Astrocyte (in vitro differentiated cells and primary cell): ENCODE results near the gene SLCO3A1. TPM values are rescaled to one million over a fixed set of nuclear protein-coding genes. Genes with fewer than 3 reads are reported as not detected.
"Not testable (repeated sequence)": the region's sequence is repeated elsewhere in the genome, so short reads cannot be mapped to it uniquely, and the experiment has no call there.

ENCODE experiments used
- DNase-seq: peaks from one replicate; pipeline ENCODE4 v3.0.0-alpha.2; 2010; ENCODE audit warnings: low read depth
- FAIRE-seq: peaks from 2 replicates; lab custom pipeline; 2011; peaks lifted over from hg19 to GRCh38; lab: Jason Lieb, UNC
- H2AFZ ChIP-seq: 2 replicates; pipeline ENCODE4 v1.6.0; 2012; ENCODE audit warnings: low read depth, low read length, inconsistent platforms
- H3K27ac ChIP-seq: 2 replicates; pipeline ENCODE4 v1.5.1; 2011; ENCODE audit warnings: low read depth, low read length, inconsistent platforms
- H3K27me3 ChIP-seq: 2 replicates; pipeline ENCODE4 v1.6.0; 2011; ENCODE audit warnings: low read length, inconsistent platforms; ENCODE audit not compliant: insufficient read depth
- H3K36me3 ChIP-seq: 2 replicates; pipeline ENCODE4 v1.5.1; 2011; ENCODE audit warnings: low read length, inconsistent platforms; ENCODE audit not compliant: insufficient read depth
- H3K4me1 ChIP-seq: 2 replicates; pipeline ENCODE4 v1.5.1; 2011; ENCODE audit warnings: low read length, inconsistent platforms; ENCODE audit not compliant: insufficient read depth
- H3K4me2 ChIP-seq: 2 replicates; pipeline ENCODE4 v1.6.0; 2012; ENCODE audit warnings: low read length, inconsistent platforms
- H3K4me3 ChIP-seq: 2 replicates; pipeline ENCODE4 v1.5.1; 2011; ENCODE audit warnings: low read depth, mild to moderate bottlenecking, low read length, inconsistent platforms; ENCODE audit not compliant: insufficient read depth
- H3K79me2 ChIP-seq: 2 replicates; pipeline ENCODE4 v1.6.0; 2012; ENCODE audit warnings: mild to moderate bottlenecking, low read length, inconsistent platforms; ENCODE audit not compliant: insufficient read depth
- H3K9ac ChIP-seq: 2 replicates; pipeline ENCODE4 v1.6.0; 2012; ENCODE audit warnings: mild to moderate bottlenecking, low read length, inconsistent platforms
- H3K9me3 ChIP-seq: 2 replicates; pipeline ENCODE4 v1.5.1; 2012; ENCODE audit warnings: low read depth, mild to moderate bottlenecking, low read length, inconsistent platforms; ENCODE audit not compliant: insufficient read depth
- H4K20me1 ChIP-seq: 2 replicates; pipeline ENCODE4 v1.6.0; 2012; ENCODE audit warnings: low read length, inconsistent platforms; ENCODE audit not compliant: insufficient read depth
- H3K27ac Mint-ChIP-seq: one replicate; pipeline ENCODE4 v1.8.0; 2021; ENCODE audit warnings: mild to moderate bottlenecking, mixed read lengths; ENCODE audit not compliant: unreplicated experiment
- H3K27me3 Mint-ChIP-seq: one replicate; pipeline ENCODE4 v1.8.0; 2021; ENCODE audit warnings: low read depth, mixed read lengths; ENCODE audit not compliant: unreplicated experiment
- H3K36me3 Mint-ChIP-seq: one replicate; pipeline ENCODE4 v1.8.0; 2021; ENCODE audit warnings: low read depth, mixed read lengths; ENCODE audit not compliant: unreplicated experiment
- H3K4me1 Mint-ChIP-seq: one replicate; pipeline ENCODE4 v1.8.0; 2021; ENCODE audit warnings: low read depth, mixed read lengths; ENCODE audit not compliant: unreplicated experiment
- H3K4me3 Mint-ChIP-seq: one replicate; pipeline ENCODE4 v1.8.0; 2021; ENCODE audit warnings: mild to moderate bottlenecking, moderate library complexity, mixed read lengths; ENCODE audit not compliant: unreplicated experiment
- H3K9me3 Mint-ChIP-seq: one replicate; pipeline ENCODE4 v1.8.0; 2021; ENCODE audit warnings: mild to moderate bottlenecking, mixed read lengths; ENCODE audit not compliant: unreplicated experiment
- EZH2 ChIP-seq: IDR thresholded peaks from 2 replicates; pipeline ENCODE4 v1.6.1; 2012; ENCODE audit warnings: mild to moderate bottlenecking, low read length, inconsistent platforms; ENCODE audit not compliant: insufficient read depth
- total RNA-seq: library from RNA; stranded (reverse); gene quantifications from 2 replicates; pipeline ENCODE4 v1.2.1, GENCODE V29; 2021
- TF ChIP-seq, protein P1 (sequence below): IDR thresholded peaks from 2 replicates; pipeline ENCODE4 v1.5.1; 2011; ENCODE audit warnings: low read depth, mild to moderate bottlenecking, inconsistent platforms, low read length, moderate library complexity; ENCODE audit not compliant: insufficient read depth

Gene SLCO3A1
- total RNA-seq, 1 donor from 2014 or later: 9.4 TPM

GRCh38 chr15:92069308-92070250 is 216.1 kb downstream of the SLCO3A1 start:
- Histone ChIP-seq H3K79me2 (no peaks in the 10 kb centered on the region), H3K27me3 (no peaks in the 10 kb centered on the region), H3K4me1 (peaks cover 21% of the 10 kb centered on the region), H2AFZ (peak overlapping the region; percentile 53), H3K36me3 (no peaks in the 10 kb centered on the region), H3K4me3 (peak overlapping the region; percentile 32), H3K9ac (peak overlapping the region; percentile 48), H4K20me1 (no peaks in the 10 kb centered on the region), H3K4me2 (peak overlapping the region; percentile 63), H3K9me3 (no peaks in the 10 kb centered on the region), H3K27ac (peak overlapping the region; percentile 78)
- no peak overlapping the region for H3K4me3 Mint-ChIP-seq
- no peaks in the 10 kb centered on the region for H3K27me3 Mint-ChIP-seq
- peak; percentile 73 for FAIRE-seq
- H3K9me3 Mint-ChIP-seq: peaks cover 3% of the 10 kb centered on the region
- no peaks in the 10 kb centered on the region for H3K36me3 Mint-ChIP-seq
- peak overlapping the region; percentile 92 for H3K27ac Mint-ChIP-seq
- H3K4me1 Mint-ChIP-seq: peaks cover 28% of the 10 kb centered on the region
- TF ChIP-seq, protein P1, sequence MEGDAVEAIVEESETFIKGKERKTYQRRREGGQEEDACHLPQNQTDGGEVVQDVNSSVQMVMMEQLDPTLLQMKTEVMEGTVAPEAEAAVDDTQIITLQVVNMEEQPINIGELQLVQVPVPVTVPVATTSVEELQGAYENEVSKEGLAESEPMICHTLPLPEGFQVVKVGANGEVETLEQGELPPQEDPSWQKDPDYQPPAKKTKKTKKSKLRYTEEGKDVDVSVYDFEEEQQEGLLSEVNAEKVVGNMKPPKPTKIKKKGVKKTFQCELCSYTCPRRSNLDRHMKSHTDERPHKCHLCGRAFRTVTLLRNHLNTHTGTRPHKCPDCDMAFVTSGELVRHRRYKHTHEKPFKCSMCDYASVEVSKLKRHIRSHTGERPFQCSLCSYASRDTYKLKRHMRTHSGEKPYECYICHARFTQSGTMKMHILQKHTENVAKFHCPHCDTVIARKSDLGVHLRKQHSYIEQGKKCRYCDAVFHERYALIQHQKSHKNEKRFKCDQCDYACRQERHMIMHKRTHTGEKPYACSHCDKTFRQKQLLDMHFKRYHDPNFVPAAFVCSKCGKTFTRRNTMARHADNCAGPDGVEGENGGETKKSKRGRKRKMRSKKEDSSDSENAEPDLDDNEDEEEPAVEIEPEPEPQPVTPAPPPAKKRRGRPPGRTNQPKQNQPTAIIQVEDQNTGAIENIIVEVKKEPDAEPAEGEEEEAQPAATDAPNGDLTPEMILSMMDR: no peak
- TF ChIP-seq EZH2: no peak
- DNase-seq: peak; percentile 81

- peak overlapping the region; percentile 48 for H3K9ac ChIP-seq
- not testable (repeated sequence) for H3K9me3 ChIP-seq, H3K4me3 ChIP-seq, FAIRE-seq, DNase-seq, H3K4me3 Mint-ChIP-seq, H3K9me3 Mint-ChIP-seq, H3K36me3 ChIP-seq, H3K36me3 Mint-ChIP-seq, H4K20me1 ChIP-seq, H3K79me2 ChIP-seq, H3K27me3 Mint-ChIP-seq, H3K27me3 ChIP-seq
- Mint-ChIP-seq H3K27ac (peak overlapping the region; percentile 92), H3K4me1 (peaks cover 31% of the 10 kb centered on the region)
- peaks cover 24% of the 10 kb centered on the region for H3K4me1 ChIP-seq
- peak overlapping the region; percentile 63 for H3K4me2 ChIP-seq
- H2AFZ ChIP-seq: peak overlapping the region; percentile 53
- peak overlapping the region; percentile 78 for H3K27ac ChIP-seq
Observed at GRCh38 chr15:92070251-92070650, 216.7 kb downstream of the SLCO3A1 start.

DNA sequence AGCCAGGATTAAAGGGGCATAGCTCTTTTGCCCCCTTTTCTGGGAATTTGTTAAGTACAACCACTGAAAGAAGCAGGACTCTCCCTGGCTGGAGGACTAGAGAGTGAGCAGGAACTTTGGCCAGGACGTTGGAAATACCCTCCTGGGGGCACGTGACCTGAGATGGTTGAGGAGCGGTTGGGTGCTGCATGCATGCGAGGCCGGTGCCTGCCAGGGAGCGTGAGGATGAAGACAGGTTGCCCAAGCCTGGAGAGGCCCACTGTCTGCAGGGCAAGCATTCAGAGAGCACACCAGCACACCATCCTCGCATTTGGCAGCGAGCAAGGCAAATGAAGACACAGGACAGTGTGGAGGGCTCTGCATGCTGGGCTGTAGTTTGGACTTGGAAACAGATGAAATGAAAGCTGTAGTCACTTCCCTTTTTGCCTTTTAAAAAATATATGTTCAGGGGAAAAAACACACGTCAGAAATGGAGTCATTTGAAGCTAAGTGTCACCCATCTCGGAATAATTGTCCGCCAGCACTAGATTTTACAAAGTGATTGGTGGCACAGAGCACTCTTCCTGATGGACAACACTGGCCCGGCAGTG is 217.6 kb downstream of the SLCO3A1 start:
- H3K9me3 Mint-ChIP-seq: peaks cover 3% of the 10 kb centered on the region
- no peaks in the 10 kb centered on the region for H3K36me3 Mint-ChIP-seq
- H3K4me3 ChIP-seq: no peak overlapping the region
- H3K4me3 Mint-ChIP-seq: no peak overlapping the region
- TF ChIP-seq EZH2: no peak
- TF ChIP-seq, protein P1: no peak
- H3K4me1 Mint-ChIP-seq: peaks cover 31% of the 10 kb centered on the region
- H3K27me3 Mint-ChIP-seq: no peaks in the 10 kb centered on the region
- no peak overlapping the region for H3K27ac Mint-ChIP-seq
- H3K79me2 ChIP-seq: no peaks in the 10 kb centered on the region
- no peaks in the 10 kb centered on the region for H3K9me3 ChIP-seq
- FAIRE-seq (no peak), DNase-seq (no peak)
- H4K20me1 ChIP-seq: no peaks in the 10 kb centered on the region
- peaks cover 24% of the 10 kb centered on the region for H3K4me1 ChIP-seq
- no peak overlapping the region for H2AFZ ChIP-seq
- H3K36me3 ChIP-seq: no peaks in the 10 kb centered on the region
- H3K27ac ChIP-seq: no peak overlapping the region
- H3K27me3 ChIP-seq: no peaks in the 10 kb centered on the region
- H3K9ac ChIP-seq: no peak overlapping the region
- H3K4me2 ChIP-seq: no peak overlapping the region
